ENCODE data around the gene SLC26A11. TPM values are rescaled to one million over a fixed set of nuclear protein-coding genes. Genes with fewer than 3 reads are reported as not detected.

SLC26A11 gene
- total RNA-seq, 1 donor from 2014 or later, result 50.1 TPM

- H3K27me3 Mint-ChIP-seq (ENCODE audit: unreplicated experiment), result peaks cover 18% of the 10 kb centered on the region
- DNase-seq (ENCODE audit: low spot score), result no peak
- peaks cover 13% of the 10 kb centered on the region for H3K36me3 Mint-ChIP-seq (ENCODE audit: low read depth, unreplicated experiment)
- no peak for TF ChIP-seq CTCF (IDR thresholded peaks at IDR 0.05; ENCODE audit: unreplicated experiment)
- no peak overlapping the region for H3K4me3 Mint-ChIP-seq (ENCODE audit: unreplicated experiment)
- H3K27ac Mint-ChIP-seq (ENCODE audit: unreplicated experiment), result no peak overlapping the region
- H3K4me1 Mint-ChIP-seq (ENCODE audit: unreplicated experiment), result peaks cover 26% of the 10 kb centered on the region
- H3K9me3 Mint-ChIP-seq (ENCODE audit: unreplicated experiment), result no peaks in the 10 kb centered on the region
Observed at GRCh38 chr17:80262775-80263244, 42.6 kb downstream of the SLC26A11 start.

- Mint-ChIP-seq H3K36me3 (ENCODE audit: low read depth, unreplicated experiment) (peaks cover 13% of the 10 kb centered on the region), H3K27me3 (ENCODE audit: unreplicated experiment) (peaks cover 14% of the 10 kb centered on the region), H3K4me1 (ENCODE audit: unreplicated experiment) (peaks cover 26% of the 10 kb centered on the region), H3K4me3 (ENCODE audit: unreplicated experiment) (no peak overlapping the region), H3K27ac (ENCODE audit: unreplicated experiment) (no peak overlapping the region), H3K9me3 (ENCODE audit: unreplicated experiment) (no peaks in the 10 kb centered on the region)
- TF ChIP-seq CTCF (IDR thresholded peaks at IDR 0.05; ENCODE audit: unreplicated experiment), result no peak
- DNase-seq (ENCODE audit: low spot score), result no peak
Observed at GRCh38 chr17:80263253-80264204, 43.3 kb downstream of the SLC26A11 start.

GRCh38 chr17:80264205-80265075, 44.2 kb downstream of the SLC26A11 start:
- peaks cover 26% of the 10 kb centered on the region for H3K4me1 Mint-ChIP-seq (ENCODE audit: unreplicated experiment)
- no peak for TF ChIP-seq CTCF (IDR thresholded peaks at IDR 0.05; ENCODE audit: unreplicated experiment)

GRCh38 chr17:80265205-80266068, 45.2 kb downstream of the SLC26A11 start:
- Mint-ChIP-seq H3K9me3 (ENCODE audit: unreplicated experiment) (no peaks in the 10 kb centered on the region), H3K27ac (ENCODE audit: unreplicated experiment) (no peak overlapping the region), H3K36me3 (ENCODE audit: low read depth, unreplicated experiment) (peaks cover 13% of the 10 kb centered on the region), H3K4me3 (ENCODE audit: unreplicated experiment) (peak overlapping the region; percentile 32), H3K27me3 (ENCODE audit: unreplicated experiment) (peaks cover 9% of the 10 kb centered on the region), H3K4me1 (ENCODE audit: unreplicated experiment) (peaks cover 29% of the 10 kb centered on the region)
- no peak for TF ChIP-seq CTCF (IDR thresholded peaks at IDR 0.05; ENCODE audit: unreplicated experiment)
- DNase-seq (ENCODE audit: low spot score), result no peak

More at GRCh38 chr17:80264205-80265075, 44.2 kb downstream of the SLC26A11 start:
- Mint-ChIP-seq H3K4me3 (ENCODE audit: unreplicated experiment) (peak overlapping the region; percentile 42), H3K36me3 (ENCODE audit: low read depth, unreplicated experiment) (peaks cover 13% of the 10 kb centered on the region), H3K9me3 (ENCODE audit: unreplicated experiment) (no peaks in the 10 kb centered on the region), H3K27me3 (ENCODE audit: unreplicated experiment) (peaks cover 13% of the 10 kb centered on the region), H3K27ac (ENCODE audit: unreplicated experiment) (peak overlapping the region; percentile 64)
- DNase-seq (ENCODE audit: low spot score), result no peak

Measured in endothelial cell (in vitro differentiated cells).